ENCODE data around the gene CFAP221.

Gene CFAP221

GRCh38 chr2:119641562-119642258 is 97.5 kb downstream of the CFAP221 start:
- ATAC-seq (peak; percentile 95), DNase-seq (peak; percentile 63 to 74)
- peaks cover 5% of the 10 kb centered on the region for H3K4me1 Mint-ChIP-seq
- no peak overlapping the region for H3K4me3 Mint-ChIP-seq
- H3K27ac Mint-ChIP-seq: no peak overlapping the region
- peaks cover 12% of the 10 kb centered on the region for H3K27me3 Mint-ChIP-seq
- no peaks in the 10 kb centered on the region for H3K9me3 Mint-ChIP-seq

GRCh38 chr2:119644186-119644585 is 99.9 kb downstream of the CFAP221 start:
- no peaks in the 10 kb centered on the region for H3K9me3 Mint-ChIP-seq

GRCh38 chr2:119645173-119645855 is 101.1 kb downstream of the CFAP221 start:
- no peak for ATAC-seq
- no peak overlapping the region for H3K27ac Mint-ChIP-seq
- no peak for DNase-seq
- H3K27me3 Mint-ChIP-seq: no peaks in the 10 kb centered on the region
- H3K9me3 Mint-ChIP-seq: no peaks in the 10 kb centered on the region
- H3K4me1 Mint-ChIP-seq: peaks cover 5% of the 10 kb centered on the region
- H3K4me3 Mint-ChIP-seq: no peak overlapping the region

More at GRCh38 chr2:119644186-119644585, 99.9 kb downstream of the CFAP221 start:
- Mint-ChIP-seq H3K4me1 (peaks cover 5% of the 10 kb centered on the region), H3K4me3 (no peak overlapping the region), H3K27ac (no peak overlapping the region), H3K27me3 (peaks cover 4% of the 10 kb centered on the region)
- no peak for DNase-seq
- ATAC-seq: no peak

GRCh38 chr2:119646149-119646548 is 101.9 kb downstream of the CFAP221 start:
- DNase-seq: no peak
- H3K4me1 Mint-ChIP-seq: peaks cover 5% of the 10 kb centered on the region

GRCh38 chr2:119647440-119648169 is 103.4 kb downstream of the CFAP221 start:
- Mint-ChIP-seq H3K27me3 (no peaks in the 10 kb centered on the region), H3K27ac (no peak overlapping the region), H3K4me1 (no peaks in the 10 kb centered on the region), H3K9me3 (no peaks in the 10 kb centered on the region), H3K4me3 (no peak overlapping the region)
- no peak for DNase-seq
- no peak for ATAC-seq

More at GRCh38 chr2:119646149-119646548, 101.9 kb downstream of the CFAP221 start:
- no peak overlapping the region for H3K4me3 Mint-ChIP-seq
- no peaks in the 10 kb centered on the region for H3K9me3 Mint-ChIP-seq
- no peak for ATAC-seq
- no peaks in the 10 kb centered on the region for H3K27me3 Mint-ChIP-seq
- H3K27ac Mint-ChIP-seq: no peak overlapping the region

GRCh38 chr2:119649364-119649917 is 105.2 kb downstream of the CFAP221 start:
- Mint-ChIP-seq H3K27ac (no peak overlapping the region), H3K4me3 (no peak overlapping the region), H3K4me1 (no peaks in the 10 kb centered on the region), H3K9me3 (no peaks in the 10 kb centered on the region), H3K27me3 (no peaks in the 10 kb centered on the region)
- ATAC-seq (no peak), DNase-seq (no peak)

GRCh38 chr2:119650206-119650605 is 106.0 kb downstream of the CFAP221 start:
- H3K4me3 Mint-ChIP-seq: no peak overlapping the region
- H3K27ac Mint-ChIP-seq: no peak overlapping the region
- no peaks in the 10 kb centered on the region for H3K4me1 Mint-ChIP-seq
- no peak for ATAC-seq
- H3K27me3 Mint-ChIP-seq: peaks cover 5% of the 10 kb centered on the region
- H3K9me3 Mint-ChIP-seq: no peaks in the 10 kb centered on the region
- DNase-seq: no peak

- Mint-ChIP-seq H3K4me3 (no peak overlapping the region), H3K9me3 (no peaks in the 10 kb centered on the region), H3K4me1 (no peaks in the 10 kb centered on the region), H3K27me3 (peaks cover 11% of the 10 kb centered on the region), H3K27ac (no peak overlapping the region)
- no peak for ATAC-seq
- DNase-seq: no peak
Measured at GRCh38 chr2:119650846-119651370, 106.7 kb downstream of the CFAP221 start.

GRCh38 chr2:119657466-119658145 is 113.4 kb downstream of the CFAP221 start:
- ATAC-seq (no peak), DNase-seq (no peak)
- H3K27me3 Mint-ChIP-seq: peaks cover 13% of the 10 kb centered on the region
- no peak overlapping the region for H3K27ac Mint-ChIP-seq
- no peaks in the 10 kb centered on the region for H3K4me1 Mint-ChIP-seq
- H3K4me3 Mint-ChIP-seq: no peak overlapping the region
- H3K9me3 Mint-ChIP-seq: no peaks in the 10 kb centered on the region

- ATAC-seq (no peak), DNase-seq (peak in 1 of 2 donors; percentile 29)
- no peaks in the 10 kb centered on the region for H3K4me1 Mint-ChIP-seq
- H3K9me3 Mint-ChIP-seq: peaks cover 4% of the 10 kb centered on the region in 2 donors
- peaks cover 12% of the 10 kb centered on the region for H3K27me3 Mint-ChIP-seq
- H3K4me3 Mint-ChIP-seq: no peak overlapping the region
- H3K27ac Mint-ChIP-seq: no peak overlapping the region
Measured at GRCh38 chr2:119659601-119660342, 115.5 kb downstream of the CFAP221 start.

GRCh38 chr2:119660343-119660658 is 116.1 kb downstream of the CFAP221 start:
- H3K9me3 Mint-ChIP-seq: peaks cover 4 to 6% of the 10 kb centered on the region in 2 donors
- H3K4me1 Mint-ChIP-seq: no peaks in the 10 kb centered on the region
- no peak for ATAC-seq
- H3K27me3 Mint-ChIP-seq: peaks cover 7% of the 10 kb centered on the region
- no peak overlapping the region for H3K4me3 Mint-ChIP-seq
- DNase-seq: no peak
- no peak overlapping the region for H3K27ac Mint-ChIP-seq

- no peak overlapping the region for H3K4me3 Mint-ChIP-seq
- H3K4me1 Mint-ChIP-seq: no peaks in the 10 kb centered on the region
- H3K9me3 Mint-ChIP-seq: peaks cover 4 to 6% of the 10 kb centered on the region in 2 donors
- ATAC-seq (no peak), DNase-seq (no peak)
- H3K27me3 Mint-ChIP-seq: no peaks in the 10 kb centered on the region
- H3K27ac Mint-ChIP-seq: no peak overlapping the region
Measured at GRCh38 chr2:119662297-119662696, 118.0 kb downstream of the CFAP221 start.

GRCh38 chr2:119668546-119668945 is 124.3 kb downstream of the CFAP221 start:
- Mint-ChIP-seq H3K4me3 (no peak overlapping the region), H3K9me3 (peaks cover 0 to 6% of the 10 kb centered on the region in 2 donors), H3K27me3 (no peaks in the 10 kb centered on the region), H3K27ac (no peak overlapping the region), H3K4me1 (no peaks in the 10 kb centered on the region)
- ATAC-seq (no peak), DNase-seq (no peak)

- DNase-seq (no peak), ATAC-seq (no peak)
- Mint-ChIP-seq H3K27ac (no peak overlapping the region), H3K9me3 (no peaks in the 10 kb centered on the region), H3K4me3 (no peak overlapping the region), H3K4me1 (no peaks in the 10 kb centered on the region), H3K27me3 (no peaks in the 10 kb centered on the region)
Measured at GRCh38 chr2:119671016-119671415, 126.8 kb downstream of the CFAP221 start.

- H3K27ac Mint-ChIP-seq: no peak overlapping the region
- DNase-seq (no peak), ATAC-seq (no peak)
- no peak overlapping the region for H3K4me3 Mint-ChIP-seq
- H3K9me3 Mint-ChIP-seq: no peaks in the 10 kb centered on the region
- H3K27me3 Mint-ChIP-seq: no peaks in the 10 kb centered on the region
- no peaks in the 10 kb centered on the region for H3K4me1 Mint-ChIP-seq
Measured at GRCh38 chr2:119671752-119672151, 127.5 kb downstream of the CFAP221 start.
